GM23338 (cell line): ENCODE measurements around the gene DLX2.
"Not testable (repeated sequence)": the region's sequence is repeated elsewhere in the genome, so short reads cannot be mapped to it uniquely, and the experiment has no call there.

Source experiments
- CREB1 ChIP-seq: fragments of 250-450 bp; sonication (Bioruptor Pico); IDR thresholded peaks from 2 replicates; pipeline ENCODE4 v1.5.0; 2020; ENCODE audit warnings: low read depth, mild to moderate bottlenecking, moderate library complexity
- EZH2 ChIP-seq: fragments of 200-600 bp; sonication (generic); IDR thresholded peaks from one replicate; pipeline ENCODE4 v1.8.0; 2017; ENCODE audit warnings: antibody characterized with exemption, mild to moderate bottlenecking, low read depth; ENCODE audit not compliant: unreplicated experiment
- EZH2phosphoT487 ChIP-seq: fragments of 200-600 bp; sonication (generic); IDR thresholded peaks from one replicate; pipeline ENCODE4 v1.8.1; 2018; ENCODE audit warnings: antibody characterized with exemption; ENCODE audit not compliant: unreplicated experiment
- NANOG ChIP-seq: IDR thresholded peaks from 2 replicates; pipeline ENCODE4 v1.6.1; 2016; ENCODE audit warnings: antibody characterized with exemption, borderline replicate concordance
- POLR2AphosphoS5 ChIP-seq: IDR thresholded peaks from 2 replicates; pipeline ENCODE4 v1.6.1; 2016; ENCODE audit warnings: antibody characterized with exemption, low read depth
- ZNF114 ChIP-seq: fragments of 250-450 bp; sonication (Bioruptor Pico); IDR thresholded peaks from 2 replicates; pipeline ENCODE4 v1.5.0; 2020; ENCODE audit warnings: mild to moderate bottlenecking, moderate library complexity
- ZNF331 ChIP-seq: fragments of 250-450 bp; sonication (Bioruptor Pico); IDR thresholded peaks from 2 replicates; pipeline ENCODE4 v1.5.0; 2020; ENCODE audit warnings: low read depth, mild to moderate bottlenecking, moderate library complexity
- TF ChIP-seq, protein P1 (sequence below), 2 experiments: fragments of 200-600 bp in 1 of 2; sonication (generic) in 1 of 2; conservative IDR thresholded peaks; 2 replicates each; pipeline versions ENCODE4 v1.5.1 to v1.6.1; 2016 to 2017; ENCODE audit warnings: antibody characterized with exemption in 2 of 2, low read depth in 2 of 2, mild to moderate bottlenecking in 2 of 2, moderate library complexity in 1 of 2
- TF ChIP-seq, protein P2 (sequence below): IDR thresholded peaks from one replicate; pipeline ENCODE4 v1.6.1; 2018; ENCODE audit warnings: antibody characterized with exemption; ENCODE audit not compliant: unreplicated experiment

DNA sequence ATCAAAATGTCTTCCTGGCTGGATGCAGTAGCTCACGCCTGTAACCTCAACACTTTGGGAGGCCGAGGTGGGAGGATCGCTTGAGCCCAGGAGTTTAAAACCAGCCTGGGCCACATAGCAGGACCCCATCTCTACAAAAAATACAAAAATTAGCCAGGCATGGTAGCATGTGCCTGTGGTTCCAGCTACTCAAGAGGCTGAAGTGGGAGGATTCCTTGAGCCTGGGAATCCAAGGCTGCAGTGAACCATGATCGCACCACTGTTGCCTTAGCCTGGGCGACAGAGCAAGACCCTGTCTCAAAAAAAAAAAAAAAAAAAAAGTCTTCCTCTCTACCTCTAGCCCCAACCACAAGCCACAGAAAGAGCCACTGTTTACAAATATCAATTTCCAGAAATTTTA lies 42.6 kb downstream of the DLX2 start:
- TF ChIP-seq, protein P1, sequence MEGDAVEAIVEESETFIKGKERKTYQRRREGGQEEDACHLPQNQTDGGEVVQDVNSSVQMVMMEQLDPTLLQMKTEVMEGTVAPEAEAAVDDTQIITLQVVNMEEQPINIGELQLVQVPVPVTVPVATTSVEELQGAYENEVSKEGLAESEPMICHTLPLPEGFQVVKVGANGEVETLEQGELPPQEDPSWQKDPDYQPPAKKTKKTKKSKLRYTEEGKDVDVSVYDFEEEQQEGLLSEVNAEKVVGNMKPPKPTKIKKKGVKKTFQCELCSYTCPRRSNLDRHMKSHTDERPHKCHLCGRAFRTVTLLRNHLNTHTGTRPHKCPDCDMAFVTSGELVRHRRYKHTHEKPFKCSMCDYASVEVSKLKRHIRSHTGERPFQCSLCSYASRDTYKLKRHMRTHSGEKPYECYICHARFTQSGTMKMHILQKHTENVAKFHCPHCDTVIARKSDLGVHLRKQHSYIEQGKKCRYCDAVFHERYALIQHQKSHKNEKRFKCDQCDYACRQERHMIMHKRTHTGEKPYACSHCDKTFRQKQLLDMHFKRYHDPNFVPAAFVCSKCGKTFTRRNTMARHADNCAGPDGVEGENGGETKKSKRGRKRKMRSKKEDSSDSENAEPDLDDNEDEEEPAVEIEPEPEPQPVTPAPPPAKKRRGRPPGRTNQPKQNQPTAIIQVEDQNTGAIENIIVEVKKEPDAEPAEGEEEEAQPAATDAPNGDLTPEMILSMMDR (conservative IDR thresholded peaks at IDR 0.05; ENCODE audit: low read depth in 2 of 2) = not testable (repeated sequence)
- not testable (repeated sequence) for TF ChIP-seq EZH2; ZNF331 (CRISPR knock-in tag); EZH2phosphoT487; CREB1 (CRISPR knock-in tag); POLR2AphosphoS5; NANOG; ZNF114 (CRISPR knock-in tag)
- TF ChIP-seq, protein P2, sequence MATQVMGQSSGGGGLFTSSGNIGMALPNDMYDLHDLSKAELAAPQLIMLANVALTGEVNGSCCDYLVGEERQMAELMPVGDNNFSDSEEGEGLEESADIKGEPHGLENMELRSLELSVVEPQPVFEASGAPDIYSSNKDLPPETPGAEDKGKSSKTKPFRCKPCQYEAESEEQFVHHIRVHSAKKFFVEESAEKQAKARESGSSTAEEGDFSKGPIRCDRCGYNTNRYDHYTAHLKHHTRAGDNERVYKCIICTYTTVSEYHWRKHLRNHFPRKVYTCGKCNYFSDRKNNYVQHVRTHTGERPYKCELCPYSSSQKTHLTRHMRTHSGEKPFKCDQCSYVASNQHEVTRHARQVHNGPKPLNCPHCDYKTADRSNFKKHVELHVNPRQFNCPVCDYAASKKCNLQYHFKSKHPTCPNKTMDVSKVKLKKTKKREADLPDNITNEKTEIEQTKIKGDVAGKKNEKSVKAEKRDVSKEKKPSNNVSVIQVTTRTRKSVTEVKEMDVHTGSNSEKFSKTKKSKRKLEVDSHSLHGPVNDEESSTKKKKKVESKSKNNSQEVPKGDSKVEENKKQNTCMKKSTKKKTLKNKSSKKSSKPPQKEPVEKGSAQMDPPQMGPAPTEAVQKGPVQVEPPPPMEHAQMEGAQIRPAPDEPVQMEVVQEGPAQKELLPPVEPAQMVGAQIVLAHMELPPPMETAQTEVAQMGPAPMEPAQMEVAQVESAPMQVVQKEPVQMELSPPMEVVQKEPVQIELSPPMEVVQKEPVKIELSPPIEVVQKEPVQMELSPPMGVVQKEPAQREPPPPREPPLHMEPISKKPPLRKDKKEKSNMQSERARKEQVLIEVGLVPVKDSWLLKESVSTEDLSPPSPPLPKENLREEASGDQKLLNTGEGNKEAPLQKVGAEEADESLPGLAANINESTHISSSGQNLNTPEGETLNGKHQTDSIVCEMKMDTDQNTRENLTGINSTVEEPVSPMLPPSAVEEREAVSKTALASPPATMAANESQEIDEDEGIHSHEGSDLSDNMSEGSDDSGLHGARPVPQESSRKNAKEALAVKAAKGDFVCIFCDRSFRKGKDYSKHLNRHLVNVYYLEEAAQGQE = not testable (repeated sequence)
